GM18861 (cell line): ENCODE data around the gene ZNF70.
"Not testable (repeated sequence)": the region's sequence is repeated elsewhere in the genome, so short reads cannot be mapped to it uniquely, and the experiment has no call there.

Experiments
- ATAC-seq: cut with Tn5 transposase; IDR thresholded peaks from one replicate; pipeline ENCODE4 v1.9.1; 2021; ENCODE audit not compliant: unreplicated experiment

Gene ZNF70

DNA sequence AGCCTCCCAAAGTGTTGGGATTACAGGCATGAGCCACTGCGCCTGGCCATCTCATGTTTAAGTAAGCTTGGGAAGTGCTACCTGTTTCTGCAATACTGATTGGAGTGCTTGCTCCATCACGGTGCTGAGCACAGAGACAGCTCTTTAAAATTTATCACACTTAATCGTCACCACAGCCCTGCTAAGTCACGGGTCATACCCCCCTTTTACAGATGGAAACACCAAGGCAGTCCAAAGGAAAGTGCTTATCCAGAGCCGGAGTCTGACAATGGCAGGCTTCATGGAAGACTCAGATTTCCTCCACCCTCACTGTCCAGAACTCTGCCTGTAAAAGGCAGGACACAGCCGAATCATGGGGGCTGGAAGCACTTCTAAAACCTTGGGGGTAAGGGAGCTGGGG is 9.1 kb upstream of the ZNF70 start:
- no peak for ATAC-seq

DNA sequence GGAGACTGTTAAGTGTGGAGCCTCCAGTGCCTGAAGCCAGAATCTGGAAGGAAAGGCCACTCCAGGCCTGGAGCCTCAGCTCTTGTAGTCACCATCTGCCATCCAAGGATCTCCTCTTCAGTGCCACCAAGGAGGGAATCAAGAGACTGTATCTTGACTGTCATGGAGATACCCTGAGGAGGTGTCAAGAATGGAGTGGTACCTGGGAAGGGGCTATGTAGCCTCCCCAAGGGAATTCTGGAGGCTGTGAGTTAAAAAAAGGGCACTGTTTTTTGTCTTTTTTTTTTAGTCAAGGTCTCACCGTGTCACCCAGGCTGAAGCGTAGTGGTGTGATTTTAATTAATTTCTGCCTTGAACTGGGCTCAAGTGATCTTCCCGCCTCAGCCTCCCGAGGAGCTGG is 8.7 kb upstream of the ZNF70 start:
- ATAC-seq: no peak

DNA sequence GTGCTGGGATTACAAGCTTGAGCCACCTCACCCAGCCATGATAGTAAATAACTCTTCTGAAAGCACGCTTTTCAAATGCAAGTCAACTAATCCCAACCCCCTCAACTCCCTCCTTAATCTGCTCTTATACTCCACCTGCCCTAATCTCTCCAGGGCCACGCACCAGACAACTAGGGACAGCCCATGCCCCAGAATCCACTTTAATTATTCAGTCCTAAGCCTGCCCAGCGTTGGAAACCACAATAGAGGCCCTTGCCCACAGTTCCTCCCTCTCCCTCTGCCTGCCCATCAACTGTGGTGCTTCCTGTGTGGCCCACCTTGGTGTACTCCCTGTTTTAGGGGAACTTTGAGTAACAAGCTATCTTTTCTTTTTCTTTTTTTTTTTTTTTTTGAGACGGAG is 6.0 kb upstream of the ZNF70 start:
- no peak for ATAC-seq

DNA sequence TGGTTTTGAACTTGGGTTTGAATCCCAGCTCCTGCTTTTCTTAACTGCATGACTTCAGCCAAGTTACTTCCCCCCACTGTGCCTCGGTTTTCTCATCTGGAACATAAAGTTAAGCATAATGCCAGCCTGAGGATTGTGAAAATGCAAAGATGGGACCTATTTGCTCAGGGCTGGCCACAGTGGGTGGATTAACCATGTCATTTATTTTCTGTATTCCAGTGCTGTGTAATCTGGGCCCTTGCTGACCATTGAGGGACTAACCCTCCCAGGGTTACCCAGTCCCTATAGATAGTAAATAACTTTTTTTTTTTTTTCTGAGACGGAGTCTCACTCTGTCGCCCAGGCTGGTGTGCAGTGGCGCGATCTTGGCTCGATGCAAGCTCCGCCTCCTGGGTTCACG is 4.8 kb upstream of the ZNF70 start:
- no peak for ATAC-seq

DNA sequence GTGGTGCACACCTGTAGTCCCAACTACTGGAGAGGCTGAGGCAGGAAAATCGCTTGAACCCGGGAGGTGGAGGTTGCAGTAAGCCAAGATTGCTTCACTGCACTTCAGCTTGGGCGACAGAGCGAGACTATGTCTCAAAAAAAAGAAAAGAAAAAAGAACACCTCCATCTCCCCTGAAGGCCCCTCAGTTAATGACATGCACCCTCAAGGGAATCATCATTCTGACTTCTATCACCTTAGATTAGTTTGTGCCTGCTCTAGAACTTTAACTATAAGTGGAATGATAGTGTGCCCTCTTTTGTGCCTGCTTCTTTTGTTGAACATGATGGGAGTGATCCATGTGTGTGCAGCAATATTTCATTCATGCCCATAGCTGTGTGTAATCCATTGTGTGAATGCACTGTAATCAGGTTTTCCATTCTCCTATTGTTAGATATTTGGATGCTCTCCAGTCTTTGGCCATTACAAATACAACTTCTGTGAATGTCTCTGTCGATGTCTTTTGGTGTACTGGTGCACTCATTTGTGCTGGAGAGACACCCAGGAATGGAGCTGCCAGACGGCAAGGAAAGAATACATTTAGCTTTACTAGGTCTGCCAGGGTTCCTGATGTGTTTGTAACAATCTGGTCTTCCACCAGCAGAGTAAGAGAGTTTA is 4.2 kb upstream of the ZNF70 start:
- no peak for ATAC-seq

DNA sequence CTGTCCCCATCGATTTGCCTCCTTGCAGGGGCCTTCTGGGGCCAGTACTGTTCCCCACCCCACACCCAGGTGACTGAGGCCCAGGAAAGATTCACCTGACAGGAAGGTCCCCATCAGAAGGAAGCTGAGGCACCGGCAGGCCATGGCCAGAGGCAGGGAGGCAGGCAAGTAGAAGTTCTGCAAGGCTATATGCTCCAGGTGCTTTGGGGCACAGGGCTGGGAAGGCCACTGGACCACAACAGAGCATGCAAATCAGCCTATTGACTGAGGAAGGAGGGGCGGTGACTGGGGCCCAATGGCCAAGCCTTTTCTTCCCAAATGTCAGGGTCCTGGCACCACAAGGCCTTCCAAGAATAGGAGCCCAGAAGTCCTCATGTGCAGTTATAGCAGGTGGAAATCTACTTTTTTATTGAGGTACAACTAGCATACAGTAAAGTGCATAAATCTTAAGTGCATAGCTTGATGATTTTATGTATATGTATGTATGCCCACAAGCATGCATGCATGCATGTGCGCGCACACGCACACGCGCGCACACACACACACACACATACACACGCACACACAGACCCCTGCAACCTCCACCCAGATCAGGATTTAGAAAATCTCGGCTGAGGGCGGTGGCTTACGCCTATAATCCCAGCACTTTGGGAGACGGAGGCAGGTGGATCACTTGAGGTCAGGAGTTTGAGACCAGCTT is 3.5 kb upstream of the ZNF70 start, which contains the start of gene VPREB3:
VPREB3 (minus strand) TSS at position 206 of the 700 bp plus-strand sequence; CDS start at position 144, 62 bp downstream.
- no peak for ATAC-seq

DNA sequence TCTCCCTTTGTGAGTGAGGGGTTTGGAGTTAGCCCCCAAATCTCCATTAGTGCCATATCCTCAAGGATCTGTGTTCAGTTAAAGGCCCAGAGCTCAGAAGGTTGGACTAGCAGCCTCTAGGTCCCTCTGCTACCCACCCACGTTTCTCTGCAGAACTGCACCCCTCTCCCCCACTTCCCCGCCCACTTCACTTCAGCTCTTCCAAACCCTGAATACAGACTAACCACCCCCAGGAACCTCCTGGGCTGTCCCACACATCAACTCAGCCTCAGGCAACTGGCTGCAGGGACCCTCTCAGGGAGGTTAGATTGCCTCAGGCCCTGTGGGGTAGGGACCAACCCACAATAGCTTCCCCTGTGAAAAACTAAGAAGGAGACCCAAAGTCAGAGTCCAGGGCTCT is 2.5 kb upstream of the ZNF70 start:
- ATAC-seq: no peak

DNA sequence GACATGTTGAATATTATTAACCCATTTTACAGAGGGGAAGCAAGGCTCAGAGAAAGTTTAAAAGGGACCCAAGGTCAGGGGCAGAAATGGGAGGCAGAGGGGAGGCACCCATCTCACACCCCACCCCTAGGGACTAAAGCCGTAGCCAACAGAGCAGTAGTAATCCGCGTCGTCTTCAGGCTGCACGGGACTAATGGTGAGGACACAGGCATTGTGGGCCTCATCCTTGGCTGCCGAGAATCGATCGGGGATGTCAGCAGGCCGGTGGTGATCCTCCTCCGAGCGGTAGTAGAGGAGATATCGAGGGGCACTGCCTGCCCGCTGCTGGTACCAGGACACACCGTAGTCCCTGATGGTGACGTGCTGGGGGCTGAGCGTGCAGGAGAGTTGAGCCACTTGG is 1.8 kb upstream of the ZNF70 start:
- ATAC-seq: no peak

DNA sequence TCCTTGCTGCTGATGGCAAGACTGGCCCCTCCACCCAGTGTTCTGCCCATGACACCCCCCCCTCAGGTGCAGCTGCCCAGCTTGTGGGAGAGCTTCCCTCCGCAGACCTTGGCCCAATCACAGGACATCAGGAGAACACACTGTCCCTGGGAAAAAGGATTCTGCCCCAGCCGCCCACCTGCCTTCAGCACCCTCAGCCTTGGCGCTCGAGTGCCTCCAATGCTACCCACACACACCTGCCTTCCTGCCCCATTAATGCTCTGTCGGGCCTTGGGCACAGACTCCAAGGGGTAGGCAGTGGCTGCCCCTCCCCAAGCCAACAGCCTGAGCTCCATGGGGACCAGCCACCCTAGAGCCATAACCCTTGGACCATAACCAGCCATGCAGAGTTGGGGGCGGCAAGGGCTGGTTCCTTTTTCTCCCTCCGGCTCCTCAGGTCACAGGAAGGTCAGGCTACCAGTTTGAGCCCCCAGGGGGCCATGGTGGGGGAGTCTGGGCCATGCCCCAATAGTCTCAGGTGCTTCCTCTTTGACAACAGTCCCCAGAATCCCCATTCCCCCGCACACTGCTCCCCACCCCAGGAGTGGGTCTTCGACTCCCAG is 1.3 kb upstream of the ZNF70 start:
- ATAC-seq: no peak

DNA sequence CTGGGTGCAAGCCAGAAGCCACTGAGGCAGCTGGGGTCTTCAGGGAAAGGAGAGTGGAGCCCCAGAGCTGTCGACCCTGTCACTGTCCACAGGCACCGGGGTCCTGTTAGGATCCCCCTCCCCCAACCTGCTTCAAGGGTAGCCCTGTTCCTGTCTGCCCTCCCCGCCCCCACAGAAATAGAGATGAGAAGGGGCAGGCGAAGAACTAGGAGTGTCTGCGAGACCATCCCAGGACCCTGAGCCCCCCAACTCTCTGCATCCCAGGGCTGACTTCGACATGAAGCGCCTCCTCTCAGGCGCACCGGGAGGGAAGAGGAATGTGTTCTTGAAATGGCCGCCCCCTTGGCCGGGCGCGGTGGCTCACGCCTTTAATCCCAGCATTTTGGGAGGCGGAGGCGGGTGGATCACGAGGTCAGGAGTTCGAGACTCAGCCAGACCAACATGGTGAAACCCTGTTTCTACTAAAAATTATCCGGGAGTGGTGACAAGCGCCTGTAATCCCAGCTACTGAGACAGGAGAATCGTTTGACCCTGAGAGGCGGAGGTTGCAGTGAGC is 607 bp upstream of the ZNF70 start:
- no peak for ATAC-seq

DNA sequence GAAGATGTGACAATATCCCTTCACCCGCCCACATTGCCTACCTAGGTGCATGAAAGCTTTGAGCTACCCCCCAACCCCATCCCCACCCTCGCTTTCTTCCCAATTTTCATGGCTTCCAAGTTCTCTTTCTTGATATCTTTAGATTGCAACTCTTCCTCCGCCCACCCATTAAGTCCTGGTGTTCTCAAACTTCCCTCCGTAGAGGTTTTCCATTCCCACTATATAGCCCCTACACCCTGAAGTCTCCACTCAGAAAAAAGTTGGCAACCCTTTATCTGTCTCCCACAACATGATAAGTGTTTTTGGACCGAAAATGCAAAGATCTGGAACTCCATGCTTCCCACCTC is 572 bp downstream of the ZNF70 start:
- ATAC-seq: no peak

DNA sequence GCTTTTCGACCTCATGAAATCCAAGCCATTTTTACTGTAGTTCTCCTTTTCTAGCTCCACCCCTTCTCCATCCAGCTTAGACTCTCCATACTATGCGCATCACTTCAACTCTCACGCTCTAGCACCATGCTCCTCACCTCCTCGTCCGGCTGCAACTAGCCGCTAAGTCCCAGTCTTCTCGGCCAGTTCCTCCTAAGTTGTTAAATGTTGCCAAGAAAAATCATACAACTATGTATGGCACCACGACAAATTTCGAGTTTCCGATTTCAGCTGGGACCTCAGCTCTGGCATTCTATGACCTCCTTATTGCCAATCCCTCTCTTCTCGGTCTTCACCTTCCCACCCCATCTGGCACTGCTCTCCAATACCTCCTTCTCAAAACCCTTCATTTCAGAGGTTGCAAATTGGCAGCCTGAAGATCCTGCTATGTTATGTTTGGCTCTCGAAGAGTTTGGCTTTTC is 1.0 kb downstream of the ZNF70 start:
- ATAC-seq: no peak

DNA sequence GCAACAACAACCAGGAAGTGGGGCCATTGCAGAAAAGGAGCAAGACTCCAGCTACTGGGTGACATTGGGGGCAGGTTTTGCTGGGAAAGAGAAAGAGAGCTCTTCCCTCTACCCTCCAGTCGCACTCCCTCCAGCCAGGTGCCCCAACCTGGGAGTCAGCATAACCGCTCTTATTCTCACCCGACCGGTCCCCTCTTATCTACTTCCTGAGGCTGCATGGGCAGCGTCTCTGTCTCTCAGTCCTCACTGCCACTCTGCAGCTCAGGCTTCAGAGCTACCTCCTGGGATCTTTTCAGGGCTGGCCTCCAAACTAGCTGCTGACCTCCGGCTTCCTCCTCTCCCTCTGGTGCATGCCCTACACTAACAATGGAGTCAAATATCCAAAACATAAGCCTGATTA is 5.1 kb downstream of the ZNF70 start:
- ATAC-seq: no peak

DNA sequence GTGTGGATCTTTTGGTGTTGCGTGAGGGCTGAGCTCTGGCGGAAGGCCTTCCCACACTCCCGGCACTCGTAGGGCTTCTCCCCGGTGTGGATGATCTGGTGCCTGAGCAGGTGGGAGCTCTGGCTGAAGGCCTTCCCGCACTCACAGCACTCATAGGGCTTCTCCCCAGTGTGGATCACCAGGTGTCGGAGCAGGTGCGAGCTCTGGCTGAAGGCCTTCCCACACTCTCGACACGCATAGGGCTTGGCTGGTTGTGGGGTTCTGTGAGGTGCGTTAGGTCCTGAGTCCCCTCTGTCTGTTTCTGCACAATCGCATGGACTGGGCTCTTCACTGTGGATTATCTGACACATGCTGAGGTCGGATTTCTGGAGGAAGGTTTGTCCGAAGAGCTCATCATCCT is 6.4 kb downstream of the ZNF70 start:
- ATAC-seq: no peak

DNA sequence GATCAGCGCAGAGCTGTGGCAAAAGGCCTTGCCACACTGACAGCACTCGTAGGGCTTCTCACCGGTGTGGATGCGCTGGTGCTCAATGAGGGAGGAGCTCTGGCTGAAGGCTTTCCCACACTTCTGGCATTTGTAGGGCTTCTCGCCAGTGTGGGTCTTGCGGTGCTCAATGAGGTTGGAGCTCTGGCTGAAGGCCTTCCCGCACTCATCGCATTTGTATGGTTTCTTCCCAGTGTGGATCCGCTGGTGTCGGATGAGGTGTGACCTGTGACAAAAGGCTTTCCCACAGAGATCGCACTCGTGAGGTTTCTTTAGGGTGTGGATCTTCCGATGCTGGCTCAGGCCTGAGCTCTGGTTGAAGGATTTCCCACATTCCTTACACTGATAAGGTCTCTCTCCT is 6.9 kb downstream of the ZNF70 start:
- ATAC-seq: no peak

DNA sequence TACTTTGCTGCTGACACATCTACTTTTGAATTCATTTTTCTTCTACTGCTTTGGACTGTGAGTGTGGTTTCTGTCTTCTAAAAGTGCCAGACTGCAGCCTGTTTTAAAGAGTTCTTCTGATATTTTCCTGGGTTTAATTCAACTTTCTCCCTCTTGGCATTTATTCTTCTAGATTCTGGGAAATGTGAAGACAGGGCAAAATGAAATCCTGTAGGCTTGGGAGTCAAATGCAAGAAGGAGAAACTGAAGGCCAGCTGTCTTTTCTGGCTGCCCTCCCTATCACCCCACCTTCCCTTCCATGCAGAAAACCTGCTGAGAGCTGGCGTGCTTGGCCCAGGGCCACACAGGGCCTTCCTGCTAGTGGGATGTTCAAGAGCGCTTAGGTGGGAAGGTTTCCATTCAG is 7.6 kb downstream of the ZNF70 start:
- ATAC-seq: no peak

DNA sequence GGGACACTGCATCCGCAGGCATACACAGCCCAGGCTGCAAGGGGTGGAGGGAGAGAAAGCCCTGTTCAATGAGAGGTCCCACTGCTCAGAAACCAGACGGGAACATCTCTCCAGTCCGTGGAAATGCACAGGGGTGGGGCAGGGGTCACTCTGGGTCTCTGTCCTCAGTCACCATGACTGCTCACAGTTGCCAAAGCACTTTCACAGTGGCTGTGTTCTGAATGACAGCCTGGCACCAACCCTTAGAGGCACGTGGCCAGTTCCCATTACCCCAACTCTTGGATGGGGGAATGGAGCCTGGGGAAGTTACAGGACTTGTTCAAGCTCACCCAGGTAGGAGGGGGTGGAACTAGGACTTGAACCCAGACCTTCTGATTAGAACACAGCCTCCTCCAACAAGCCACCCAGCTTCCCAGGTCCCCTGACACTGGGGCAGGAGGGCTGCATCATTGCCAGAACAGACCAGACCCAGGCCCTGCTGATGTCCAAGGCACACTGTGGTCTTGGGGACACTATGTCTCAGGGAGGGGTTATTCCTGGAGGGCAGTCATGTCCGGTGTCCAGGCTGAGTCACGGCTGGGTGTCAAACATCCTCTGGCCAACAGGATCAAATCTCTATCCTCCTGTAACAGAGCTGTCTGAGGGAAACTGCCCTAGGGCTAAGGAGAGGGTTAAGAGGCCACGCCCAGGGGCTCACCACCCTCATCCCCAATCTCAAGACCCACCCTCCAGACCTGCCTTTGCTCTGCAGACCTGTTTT is 8.2 kb downstream of the ZNF70 start:
- no peak for ATAC-seq

DNA sequence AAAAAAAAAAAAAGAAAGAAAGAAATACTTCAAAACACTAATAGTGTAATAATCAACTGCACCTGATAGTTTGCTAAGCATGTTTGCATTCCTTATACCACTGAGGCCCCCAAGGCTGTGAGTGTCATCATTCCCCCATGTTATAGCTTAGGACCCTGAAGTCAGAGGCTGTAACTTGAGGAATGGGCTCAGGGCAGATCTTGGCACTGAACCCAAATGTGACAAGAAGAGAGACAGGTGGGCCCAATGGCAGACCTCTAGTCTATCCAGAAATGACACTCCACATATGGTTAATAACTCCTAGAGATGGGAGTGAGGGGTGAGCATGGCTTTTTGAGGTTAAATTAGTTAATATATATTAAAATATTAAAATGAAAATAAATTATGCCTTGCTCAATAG is 13.2 kb downstream of the ZNF70 start:
- ATAC-seq: no peak

DNA sequence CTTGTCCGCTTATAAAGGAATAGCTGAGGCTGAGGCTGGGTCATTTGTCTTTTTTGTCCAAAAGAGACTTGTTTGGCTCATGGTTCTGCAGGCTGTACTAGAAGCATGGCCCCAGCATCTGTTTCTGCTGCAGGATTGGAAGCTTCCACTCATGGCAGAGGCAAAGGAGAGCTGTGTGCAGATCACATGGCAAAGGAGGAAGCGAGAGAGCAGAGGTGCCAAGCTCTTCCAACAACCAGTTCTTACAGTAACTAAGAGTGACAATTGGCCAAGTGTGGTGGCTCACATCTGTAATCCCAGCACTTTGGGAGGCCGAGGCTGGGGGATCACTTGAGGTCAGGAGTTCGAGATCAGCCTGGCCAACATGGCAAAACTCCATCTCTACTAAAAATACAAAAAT is 22.8 kb downstream of the ZNF70 start:
- not testable (repeated sequence) for ATAC-seq

DNA sequence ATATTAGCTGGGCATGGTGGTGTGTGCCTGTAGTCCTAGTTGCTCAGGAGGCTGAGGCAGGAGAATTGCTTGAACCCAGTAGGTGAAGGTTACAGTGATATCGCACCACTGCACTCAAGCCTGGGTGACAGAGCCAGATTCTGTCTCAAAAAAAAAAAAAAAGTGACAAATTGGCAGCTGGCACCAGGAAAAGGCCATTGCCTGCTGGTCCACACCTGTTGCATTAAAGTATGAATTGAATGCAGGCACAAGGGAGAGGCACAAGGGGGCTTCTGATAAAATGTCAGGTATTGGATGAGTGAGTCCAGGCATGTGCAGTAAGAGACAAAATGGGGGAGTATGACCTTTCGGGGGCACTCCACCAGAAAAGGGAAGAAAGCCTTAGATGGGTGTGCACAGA is 28.2 kb downstream of the ZNF70 start:
- ATAC-seq: no peak

DNA sequence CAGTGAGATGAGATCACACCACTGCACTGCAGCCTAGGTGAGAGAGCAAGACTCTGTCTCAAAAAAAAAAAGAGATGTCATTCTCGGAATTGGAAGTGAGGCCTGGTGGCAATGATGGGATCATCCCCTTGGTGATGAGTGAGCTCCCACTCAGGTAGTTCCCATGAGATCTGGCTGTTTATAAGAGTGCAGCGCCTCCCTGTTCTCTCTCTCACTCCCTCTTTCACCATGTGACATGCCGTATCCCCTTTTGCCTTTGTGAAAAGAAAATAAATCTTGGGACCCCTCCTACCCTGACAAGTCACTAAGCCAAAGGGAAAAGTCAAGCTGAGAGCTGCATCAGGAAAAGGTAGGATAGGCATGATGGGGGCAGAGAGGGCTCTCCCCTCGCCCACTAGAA is 28.8 kb downstream of the ZNF70 start:
- no peak for ATAC-seq
